Skeletal muscle satellite cell (primary cell): Measurements from ENCODE around the gene C1QTNF6.

Source experiments
- H3K27me3 ChIP-seq: 2 replicates; pipeline ENCODE4 v1.7.0; 2013; ENCODE audit warnings: low read length; ENCODE audit not compliant: control insufficient read depth, insufficient read depth
- H3K36me3 ChIP-seq: 2 replicates; pipeline ENCODE4 v1.7.0; 2013; ENCODE audit warnings: mild to moderate bottlenecking, control low read depth, low read length; ENCODE audit not compliant: insufficient read depth
- H3K4me1 ChIP-seq: 2 replicates; pipeline ENCODE4 v1.7.0; 2013; ENCODE audit warnings: low read length; ENCODE audit not compliant: control insufficient read depth, insufficient read depth
- H3K4me2 ChIP-seq: 2 replicates; pipeline ENCODE4 v1.7.0; 2013; ENCODE audit warnings: mild to moderate bottlenecking, low read length
- H3K4me3 ChIP-seq: 2 replicates; pipeline ENCODE4 v1.7.0; 2013; ENCODE audit warnings: low read length
- H3K9ac ChIP-seq: 2 replicates; pipeline ENCODE4 v1.7.0; 2013; ENCODE audit warnings: mild to moderate bottlenecking, low read depth, low read length, moderate library complexity
- H3K9me3 ChIP-seq: replicated peaks from 2 replicates; pipeline ENCODE4 v1.7.0; 2013; ENCODE audit warnings: mild to moderate bottlenecking, control low read depth, low read length

The C1QTNF6 gene

DNA sequence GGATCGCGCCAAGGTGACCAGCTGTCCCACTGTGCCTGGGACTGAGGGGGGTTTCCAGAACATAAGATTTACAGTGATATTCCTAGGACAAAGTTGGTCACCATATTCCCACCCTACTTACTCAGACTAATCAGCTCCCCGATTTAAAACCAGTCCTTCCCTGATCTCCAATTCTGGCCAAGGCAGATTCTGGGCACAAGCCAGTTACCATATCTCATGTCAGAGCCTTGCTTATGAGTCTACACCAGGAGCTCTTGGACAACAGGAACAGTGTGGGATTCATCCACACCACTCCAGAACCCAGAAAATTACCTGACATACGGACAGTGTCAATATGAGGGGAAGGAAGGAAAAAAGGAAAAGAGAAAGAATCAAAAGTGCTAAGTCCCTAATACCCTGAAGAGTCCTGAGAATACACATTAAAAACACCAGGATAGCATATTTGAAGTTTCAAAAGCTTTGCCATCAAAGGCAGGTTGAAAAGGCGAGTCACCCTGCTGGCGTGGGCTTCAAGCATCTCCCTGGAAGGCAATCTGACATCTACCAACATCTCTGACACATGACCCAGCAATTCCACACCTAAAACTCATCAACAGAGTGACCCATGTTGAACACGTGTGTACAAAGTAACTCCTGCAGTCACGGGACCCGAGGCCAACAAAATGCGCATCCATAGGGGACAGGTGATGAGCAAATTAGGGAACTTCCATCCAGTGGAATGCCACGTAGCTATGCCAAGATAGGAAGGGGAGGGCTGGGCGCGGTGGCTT, 30.3 kb downstream of the C1QTNF6 start:
- no peak overlapping the region for H3K4me3 ChIP-seq
- no peaks in the 10 kb centered on the region for H3K4me1 ChIP-seq
- H3K36me3 ChIP-seq = no peaks in the 10 kb centered on the region
- H3K4me2 ChIP-seq = no peak overlapping the region
- peaks cover 52% of the 10 kb centered on the region for H3K27me3 ChIP-seq
- no peaks in the 10 kb centered on the region for H3K9me3 ChIP-seq
- no peak overlapping the region for H3K9ac ChIP-seq

DNA sequence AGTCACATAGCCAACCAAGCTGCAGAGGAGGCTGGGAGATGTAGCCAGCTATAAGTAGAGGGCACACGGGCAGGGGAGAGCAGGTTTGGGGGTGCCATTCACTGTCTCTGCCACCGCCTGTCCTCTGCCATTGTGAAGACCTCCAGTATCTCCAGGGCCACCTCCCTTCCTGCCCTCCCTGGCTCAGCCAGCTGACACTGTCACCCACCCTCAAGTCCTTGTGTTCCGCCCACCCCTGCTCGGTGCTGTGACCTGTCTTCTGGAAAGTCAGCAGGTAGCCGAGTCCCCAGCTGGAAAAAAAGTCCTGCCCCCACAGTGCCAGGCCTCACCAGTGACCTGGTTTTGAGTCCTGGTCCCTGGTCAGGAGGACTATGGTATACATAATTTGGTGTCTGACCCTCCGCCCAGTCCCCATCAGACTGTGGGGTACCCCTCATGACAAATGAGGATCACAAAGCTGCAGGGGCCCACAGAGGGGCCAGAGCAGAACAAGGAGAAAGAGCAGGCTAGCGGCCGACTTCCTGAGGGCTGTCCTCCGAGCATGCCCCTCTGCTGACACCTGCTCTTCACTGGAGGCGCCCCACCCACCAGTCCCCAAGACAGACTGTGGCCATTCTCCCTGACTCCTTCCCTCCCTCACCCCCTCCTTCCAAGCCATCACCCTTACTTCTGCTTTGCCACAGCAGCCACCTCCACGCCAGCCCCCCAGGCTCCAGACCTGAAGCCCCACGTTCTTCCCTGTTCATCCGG, 31.2 kb downstream of the C1QTNF6 start:
- Histone ChIP-seq H3K4me3 (no peak overlapping the region), H3K4me1 (no peaks in the 10 kb centered on the region), H3K27me3 (peaks cover 57% of the 10 kb centered on the region), H3K9me3 (no peaks in the 10 kb centered on the region), H3K9ac (no peak overlapping the region), H3K36me3 (no peaks in the 10 kb centered on the region), H3K4me2 (no peak overlapping the region)

DNA sequence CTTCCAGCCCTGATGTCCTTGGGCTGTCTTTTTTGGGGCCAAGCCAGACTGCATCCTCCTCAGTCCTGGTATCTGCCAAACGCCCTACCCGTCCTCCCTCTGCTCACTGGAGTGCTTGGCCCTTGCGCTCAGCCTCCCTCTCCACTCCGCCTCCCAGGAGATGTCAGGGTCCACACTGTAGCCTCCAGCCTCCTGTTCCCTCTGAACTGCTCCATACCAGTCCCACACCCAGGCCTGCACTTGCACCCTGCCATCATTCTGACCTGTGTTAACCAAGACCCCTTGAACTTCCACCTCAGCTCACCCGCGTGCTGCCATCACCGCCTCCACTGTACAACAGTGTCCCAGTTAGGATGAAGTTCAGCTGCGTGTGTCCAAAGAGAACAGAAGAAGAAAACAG, 32.1 kb downstream of the C1QTNF6 start:
- Histone ChIP-seq H3K9me3 (no peaks in the 10 kb centered on the region), H3K9ac (no peak overlapping the region), H3K36me3 (no peaks in the 10 kb centered on the region), H3K27me3 (peaks cover 59% of the 10 kb centered on the region), H3K4me3 (no peak overlapping the region), H3K4me1 (no peaks in the 10 kb centered on the region), H3K4me2 (no peak overlapping the region)

DNA sequence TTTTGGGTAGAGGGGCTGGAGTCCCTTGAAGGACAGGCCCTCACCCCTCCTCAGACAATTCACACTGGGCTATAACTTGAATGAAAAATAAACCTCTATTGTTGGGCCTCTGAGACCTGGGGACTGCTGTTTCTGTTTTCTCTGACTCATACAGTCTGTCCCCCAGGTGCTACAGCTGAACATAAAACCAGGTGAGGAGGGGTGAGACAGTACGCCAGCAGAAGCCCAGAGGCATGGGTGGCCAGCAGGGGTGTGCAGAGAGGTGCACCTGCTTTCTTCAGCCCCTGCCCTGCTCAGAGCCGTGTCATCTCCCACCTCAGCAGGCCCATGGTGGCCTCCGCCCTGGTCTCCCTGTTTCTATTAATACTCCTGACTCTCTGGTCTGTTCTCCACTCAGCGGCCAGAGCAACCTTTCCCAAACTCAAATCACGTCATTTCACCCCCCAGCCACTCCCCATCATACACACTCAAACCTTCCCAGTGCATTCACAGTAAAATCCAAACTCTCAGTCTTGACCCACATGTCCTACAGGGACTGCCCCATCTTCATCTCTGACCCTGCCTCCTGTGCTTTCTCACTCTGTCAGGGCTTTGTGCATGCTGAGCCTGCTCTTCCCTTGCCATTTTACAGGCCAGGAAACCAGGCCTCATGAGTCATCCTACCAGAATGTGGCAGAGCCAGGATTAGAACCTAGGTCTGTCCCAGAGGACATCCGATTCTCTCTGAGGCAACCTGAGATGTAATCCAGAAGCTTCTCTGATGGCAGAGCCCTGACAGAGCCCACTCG, 32.9 kb downstream of the C1QTNF6 start:
- no peaks in the 10 kb centered on the region for H3K36me3 ChIP-seq
- H3K4me1 ChIP-seq = no peaks in the 10 kb centered on the region
- peaks cover 59% of the 10 kb centered on the region for H3K27me3 ChIP-seq
- no peak overlapping the region for H3K4me3 ChIP-seq
- no peak overlapping the region for H3K4me2 ChIP-seq
- no peak overlapping the region for H3K9ac ChIP-seq
- H3K9me3 ChIP-seq = no peaks in the 10 kb centered on the region

DNA sequence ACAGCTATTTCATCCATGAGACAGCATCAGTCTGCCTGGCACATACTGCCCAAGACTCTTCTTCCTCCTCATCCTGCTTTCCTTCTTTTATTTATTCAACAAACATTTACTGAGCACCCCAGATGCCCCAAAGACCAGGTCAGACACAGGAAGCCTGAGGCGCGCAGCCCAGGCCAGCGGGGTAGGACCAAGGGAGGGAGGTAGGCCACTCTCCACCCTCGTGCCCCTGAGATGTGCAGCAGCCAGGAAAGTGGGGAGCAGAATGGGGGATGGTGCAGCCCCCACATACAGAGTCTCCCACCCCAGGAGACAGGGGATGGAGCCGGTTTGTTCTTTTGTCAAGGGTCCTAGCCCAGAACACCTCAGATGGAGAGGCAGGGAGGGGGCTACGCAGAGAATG, 34.1 kb downstream of the C1QTNF6 start:
- Histone ChIP-seq H3K27me3 (peaks cover 55% of the 10 kb centered on the region), H3K4me2 (no peak overlapping the region), H3K4me1 (no peaks in the 10 kb centered on the region), H3K9ac (no peak overlapping the region), H3K4me3 (no peak overlapping the region), H3K36me3 (no peaks in the 10 kb centered on the region), H3K9me3 (no peaks in the 10 kb centered on the region)

DNA sequence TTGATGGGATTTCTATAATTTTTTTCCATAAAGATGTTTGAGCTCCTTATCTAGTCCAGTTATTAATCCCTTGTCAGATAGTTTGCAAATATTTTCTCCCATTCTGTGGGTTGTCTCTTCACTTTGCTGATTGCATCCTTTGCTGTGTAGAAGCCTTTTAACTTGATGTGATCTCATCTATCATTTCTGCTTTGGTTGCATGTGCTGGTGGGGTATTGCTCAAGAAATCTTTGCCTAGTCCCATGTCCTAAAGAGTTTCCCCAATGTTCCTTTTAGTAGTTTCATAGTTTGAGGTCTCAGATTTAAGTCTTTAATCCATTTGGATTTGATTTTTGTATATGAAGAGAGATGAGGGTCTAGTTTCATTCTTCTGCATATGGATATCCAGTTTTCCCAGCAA, 36.6 kb downstream of the C1QTNF6 start:
- H3K4me2 ChIP-seq = no peak overlapping the region
- no peaks in the 10 kb centered on the region for H3K36me3 ChIP-seq
- H3K4me3 ChIP-seq = no peak overlapping the region
- no peaks in the 10 kb centered on the region for H3K9me3 ChIP-seq
- H3K27me3 ChIP-seq = peaks cover 56% of the 10 kb centered on the region
- no peaks in the 10 kb centered on the region for H3K4me1 ChIP-seq
- no peak overlapping the region for H3K9ac ChIP-seq

DNA sequence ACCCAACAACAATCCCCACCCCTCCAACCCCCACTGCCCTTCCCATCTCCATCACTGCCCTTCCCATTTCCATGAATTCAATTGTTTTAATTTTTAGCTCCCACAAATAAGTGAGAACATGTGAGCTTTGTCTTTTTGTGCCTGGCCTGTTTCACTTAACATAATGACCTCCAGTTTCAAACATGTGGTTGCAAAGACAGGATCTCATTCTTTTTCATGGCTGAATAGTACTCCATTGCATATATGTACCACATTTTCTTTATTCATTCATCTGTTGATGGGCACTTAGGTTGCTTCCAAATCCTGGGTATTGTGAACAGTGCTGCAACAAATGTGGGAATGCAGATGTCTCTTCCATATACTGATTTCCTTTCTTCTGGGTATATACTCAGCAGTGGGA, 37.3 kb downstream of the C1QTNF6 start:
- H3K4me2 ChIP-seq = no peak overlapping the region
- H3K9me3 ChIP-seq = no peaks in the 10 kb centered on the region
- H3K4me3 ChIP-seq = no peak overlapping the region
- peaks cover 56% of the 10 kb centered on the region for H3K27me3 ChIP-seq
- H3K9ac ChIP-seq = no peak overlapping the region
- no peaks in the 10 kb centered on the region for H3K4me1 ChIP-seq
- no peaks in the 10 kb centered on the region for H3K36me3 ChIP-seq

DNA sequence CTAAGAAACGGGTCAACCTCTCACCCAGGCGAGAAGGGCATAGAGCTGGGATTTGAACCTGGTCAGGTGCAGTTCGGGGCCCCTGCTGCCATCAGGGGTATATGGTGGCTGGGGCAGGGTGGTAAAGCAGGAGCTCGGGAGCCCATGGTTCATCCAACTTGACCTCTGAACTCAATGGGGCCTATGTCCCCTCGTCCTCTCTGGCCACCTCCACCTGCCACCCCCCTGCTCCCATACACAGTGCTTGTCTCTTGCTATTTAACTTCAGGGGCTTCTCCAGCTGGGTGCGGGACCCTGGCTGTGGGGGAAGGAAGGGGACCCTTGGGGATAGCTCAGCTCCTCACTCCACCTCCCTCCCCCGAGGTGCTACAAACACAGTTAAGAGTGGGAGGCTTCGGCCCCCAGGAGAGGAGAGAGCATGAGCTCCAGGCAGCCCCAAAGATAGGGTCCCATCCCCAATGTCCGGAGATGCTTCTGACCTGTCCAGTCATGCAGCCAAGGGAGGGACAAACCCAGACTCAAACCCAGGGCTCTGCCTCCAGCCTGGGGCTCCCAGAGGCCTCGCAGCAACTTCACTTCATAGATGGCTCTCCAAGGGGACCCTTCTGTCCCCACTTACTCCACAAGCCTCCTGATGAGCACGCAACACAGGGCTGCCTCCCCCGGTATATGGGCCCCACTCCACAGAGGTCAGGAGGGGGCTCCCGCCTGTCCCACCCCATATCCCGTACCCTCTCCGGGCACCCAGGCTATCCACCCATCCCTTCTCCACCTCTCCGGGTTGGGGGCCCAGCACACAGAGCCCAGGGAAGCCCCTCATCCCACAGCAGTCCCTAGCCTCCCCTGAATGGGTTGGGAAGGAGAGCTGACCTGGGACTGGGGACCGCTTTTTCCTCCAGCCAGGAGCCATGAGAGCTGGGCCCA, 39.0 kb downstream of the C1QTNF6 start:
- no peak overlapping the region for H3K4me2 ChIP-seq
- no peak overlapping the region for H3K4me3 ChIP-seq
- no peaks in the 10 kb centered on the region for H3K4me1 ChIP-seq
- H3K36me3 ChIP-seq = no peaks in the 10 kb centered on the region
- no peak overlapping the region for H3K9ac ChIP-seq
- no peaks in the 10 kb centered on the region for H3K9me3 ChIP-seq
- peaks cover 68% of the 10 kb centered on the region for H3K27me3 ChIP-seq

DNA sequence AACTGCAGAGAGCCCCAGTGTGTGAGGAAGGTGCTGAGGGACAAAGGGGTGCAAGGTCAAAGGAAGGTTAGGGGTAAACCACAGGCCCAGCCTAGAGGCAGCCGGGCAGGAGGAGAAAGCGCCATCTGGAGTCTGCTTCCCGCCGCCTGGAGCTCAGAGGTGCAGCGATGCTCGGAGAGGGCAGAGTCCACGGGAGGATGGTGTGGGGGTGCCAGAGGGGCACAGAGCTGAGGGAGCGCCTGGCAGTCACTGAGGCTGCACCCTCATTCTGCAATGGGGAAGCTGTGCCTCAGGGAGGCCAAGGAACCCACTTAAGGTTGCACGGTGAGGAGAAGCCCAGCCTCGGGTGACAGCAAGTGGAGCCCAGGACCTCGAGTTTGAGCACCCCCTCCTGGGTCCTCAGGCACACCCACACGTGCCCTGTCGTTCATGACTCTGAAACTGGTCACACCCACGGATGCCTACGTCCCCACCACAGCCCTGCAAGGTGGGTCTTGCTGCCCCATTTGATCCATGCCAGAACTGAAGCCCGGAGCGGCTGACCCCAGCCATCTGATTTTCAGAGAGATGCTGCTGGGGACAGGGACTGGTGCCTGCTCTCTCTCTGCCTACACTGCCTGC, 39.9 kb downstream of the C1QTNF6 start:
- Histone ChIP-seq H3K9ac (no peak overlapping the region), H3K4me1 (no peaks in the 10 kb centered on the region), H3K36me3 (no peaks in the 10 kb centered on the region), H3K27me3 (peaks cover 68% of the 10 kb centered on the region), H3K9me3 (no peaks in the 10 kb centered on the region), H3K4me3 (no peak overlapping the region), H3K4me2 (no peak overlapping the region)

DNA sequence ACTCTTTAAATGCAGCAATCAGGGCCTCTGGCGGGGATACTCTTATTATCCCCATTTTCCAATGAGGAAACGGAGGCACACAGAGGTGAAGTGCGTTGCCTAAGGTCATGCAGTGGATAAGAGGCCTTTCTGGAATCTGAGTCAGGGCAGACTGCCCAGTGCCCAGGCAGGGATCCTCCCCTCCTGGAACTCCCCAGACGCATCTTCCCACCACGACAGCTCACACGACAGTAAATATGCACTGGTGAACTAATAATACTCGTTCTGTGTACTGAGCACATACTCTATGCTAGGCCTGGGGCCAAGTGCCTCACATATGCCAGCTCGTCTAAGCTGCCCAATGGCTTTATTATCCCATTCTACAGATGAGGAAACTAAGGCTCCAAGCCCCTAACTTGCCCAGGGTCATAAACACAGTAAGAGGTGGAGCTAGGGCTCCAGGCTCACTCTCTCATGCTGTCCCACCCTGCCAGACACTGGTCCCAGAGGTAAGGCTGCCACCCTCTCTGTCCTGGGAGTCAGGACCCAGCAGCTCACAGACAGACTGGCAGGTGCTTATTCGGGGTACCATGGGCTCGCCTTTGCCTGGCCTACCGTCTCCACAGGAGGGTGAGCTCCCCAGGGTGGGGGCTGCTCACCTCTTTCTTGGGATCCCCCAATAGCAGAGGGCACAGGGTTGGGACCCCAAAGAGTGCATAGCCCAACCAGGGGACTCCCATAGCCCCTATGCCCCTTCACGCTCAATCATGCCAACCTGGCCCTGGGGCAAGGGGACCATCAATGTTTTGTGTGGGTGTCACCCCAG, 40.7 kb downstream of the C1QTNF6 start:
- Histone ChIP-seq H3K27me3 (peaks cover 70% of the 10 kb centered on the region), H3K9me3 (no peaks in the 10 kb centered on the region), H3K4me1 (no peaks in the 10 kb centered on the region), H3K36me3 (no peaks in the 10 kb centered on the region), H3K4me3 (no peak overlapping the region), H3K9ac (no peak overlapping the region), H3K4me2 (no peak overlapping the region)
